GM18909 (cell line): ENCODE measurements around the gene ADGRL3.
"Not testable (repeated sequence)": the region's sequence is repeated elsewhere in the genome, so short reads cannot be mapped to it uniquely, and the experiment has no call there.

Source experiments
- ATAC-seq: cut with Tn5 transposase; IDR thresholded peaks from one replicate; pipeline ENCODE4 v1.9.1; 2021; ENCODE audit warnings: mild to moderate bottlenecking; ENCODE audit not compliant: unreplicated experiment, poor library complexity

The ADGRL3 gene

GRCh38 chr4:61204353-61205060 is 4.4 kb downstream of the ADGRL3 start:
- ATAC-seq: no peak

DNA sequence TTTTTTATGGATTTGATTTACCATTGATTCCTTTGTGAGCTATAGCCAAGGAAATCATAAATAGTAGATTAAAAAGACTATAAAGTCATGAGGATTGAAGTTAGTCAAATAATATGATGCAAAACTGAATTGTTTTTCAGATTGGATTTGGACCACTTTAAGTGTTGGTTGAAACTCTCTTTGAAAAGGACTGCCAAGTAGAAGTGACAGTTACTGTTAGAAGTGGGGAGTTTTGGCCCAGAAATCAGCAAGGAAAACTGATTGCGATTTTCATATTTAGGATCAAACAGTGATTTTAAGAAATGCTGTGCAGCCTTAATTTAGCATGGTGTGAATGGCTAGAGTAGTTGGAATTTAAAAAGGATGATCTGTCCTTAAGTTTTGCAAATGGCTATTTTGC is 4.9 kb downstream of the ADGRL3 start:
- ATAC-seq: no peak

GRCh38 chr4:61207156-61207555 is 7.0 kb downstream of the ADGRL3 start:
- ATAC-seq: not testable (repeated sequence)

DNA sequence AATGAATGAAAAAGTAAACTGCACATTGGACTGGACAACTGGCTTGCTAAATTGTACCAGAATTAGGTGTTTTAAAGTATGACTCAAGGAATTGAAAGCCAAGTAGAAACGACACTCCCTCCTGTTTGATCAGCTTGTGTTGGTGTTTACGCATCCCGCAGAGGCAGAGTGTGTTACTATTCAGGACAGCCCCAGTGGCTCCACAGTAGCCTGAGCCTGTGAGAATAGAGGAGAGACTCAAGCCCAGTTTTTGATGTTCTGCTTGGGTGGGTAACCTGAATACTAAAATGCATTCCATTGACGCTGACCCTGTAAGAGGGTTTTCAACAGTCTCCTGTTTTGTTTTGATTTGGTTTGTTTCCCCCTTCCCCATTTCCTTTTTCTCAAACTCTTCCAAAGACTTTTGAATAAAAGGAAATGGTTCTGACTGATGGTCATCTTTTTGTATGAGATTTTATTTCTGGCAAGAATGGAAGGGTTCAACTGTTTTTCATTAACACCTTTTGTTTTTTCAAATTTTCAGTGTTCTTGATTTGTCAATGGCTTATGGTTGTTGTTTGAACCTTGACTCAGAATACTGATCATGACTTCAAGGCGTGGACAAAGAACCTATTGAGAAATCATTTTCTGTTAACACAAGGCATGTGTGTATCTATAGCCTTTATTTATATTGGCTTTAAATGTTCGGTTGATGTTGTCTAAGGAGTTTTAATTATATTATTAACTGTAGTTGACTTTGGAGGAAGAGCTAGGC is 10.2 kb downstream of the ADGRL3 start:
- ATAC-seq: no peak

DNA sequence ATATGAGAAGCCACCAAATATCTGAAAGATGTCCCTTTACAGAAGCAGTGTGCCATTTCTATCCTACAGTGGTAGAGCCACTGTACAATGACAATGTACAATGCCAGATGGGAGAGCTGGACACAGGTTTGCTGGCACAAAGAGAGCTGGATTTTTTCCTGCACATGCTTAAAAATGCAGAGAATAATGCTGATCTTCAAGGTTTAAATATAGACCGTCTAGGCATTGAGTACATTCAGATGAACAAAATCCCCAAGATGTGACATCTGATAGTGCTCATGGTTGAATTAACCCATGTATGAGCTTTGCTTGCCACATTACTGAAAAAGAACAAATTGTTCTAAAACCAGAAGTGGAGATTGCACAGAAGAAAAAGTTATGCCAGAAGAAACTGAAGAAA is 11.7 kb downstream of the ADGRL3 start:
- no peak for ATAC-seq

DNA sequence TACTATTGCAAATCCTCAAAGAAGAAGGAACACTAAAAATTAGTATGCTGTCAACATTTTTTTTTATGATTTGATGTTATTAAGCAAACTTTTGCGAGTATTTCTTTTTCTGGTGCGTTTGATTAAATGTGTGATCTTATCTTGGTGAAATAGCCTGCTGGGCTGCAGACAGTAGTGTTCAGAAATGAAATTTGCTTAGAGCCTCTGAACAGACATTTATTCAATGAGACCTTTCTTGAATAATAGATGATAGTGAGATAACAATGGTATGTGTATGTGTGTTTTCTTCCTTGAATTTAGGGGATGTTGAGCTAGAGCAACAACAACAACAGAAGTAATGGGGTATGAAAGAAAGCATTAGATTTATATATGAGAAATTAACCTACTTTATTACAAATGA is 12.7 kb downstream of the ADGRL3 start:
- no peak for ATAC-seq

GRCh38 chr4:61214680-61215079 is 14.6 kb downstream of the ADGRL3 start:
- ATAC-seq: no peak

GRCh38 chr4:61217222-61217621 is 17.1 kb downstream of the ADGRL3 start:
- no peak for ATAC-seq

- no peak for ATAC-seq
These were observed 20.4 kb downstream of the ADGRL3 start for GRCh38 chr4:61220556-61220955.

DNA sequence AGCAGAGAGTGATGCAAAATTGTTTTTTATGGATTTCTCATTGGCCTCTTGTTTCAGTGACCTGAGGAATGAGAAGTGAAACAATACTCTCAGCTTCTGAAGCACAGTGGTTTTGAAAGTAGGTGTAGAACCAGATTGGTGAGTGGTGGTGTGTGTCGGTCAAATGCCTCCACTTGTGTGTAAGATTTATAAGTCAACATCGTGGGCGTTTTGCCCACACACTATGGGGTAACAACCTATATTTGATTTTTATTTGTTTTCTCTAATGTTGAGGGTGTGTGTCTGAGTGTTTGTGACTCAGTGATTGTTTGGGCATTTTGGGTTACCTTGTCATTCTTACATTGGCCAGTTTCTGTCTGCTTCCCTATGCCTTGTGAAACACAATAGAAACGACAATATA is 23.3 kb downstream of the ADGRL3 start:
- ATAC-seq: no peak

GRCh38 chr4:61224573-61224972 is 24.4 kb downstream of the ADGRL3 start:
- no peak for ATAC-seq

DNA sequence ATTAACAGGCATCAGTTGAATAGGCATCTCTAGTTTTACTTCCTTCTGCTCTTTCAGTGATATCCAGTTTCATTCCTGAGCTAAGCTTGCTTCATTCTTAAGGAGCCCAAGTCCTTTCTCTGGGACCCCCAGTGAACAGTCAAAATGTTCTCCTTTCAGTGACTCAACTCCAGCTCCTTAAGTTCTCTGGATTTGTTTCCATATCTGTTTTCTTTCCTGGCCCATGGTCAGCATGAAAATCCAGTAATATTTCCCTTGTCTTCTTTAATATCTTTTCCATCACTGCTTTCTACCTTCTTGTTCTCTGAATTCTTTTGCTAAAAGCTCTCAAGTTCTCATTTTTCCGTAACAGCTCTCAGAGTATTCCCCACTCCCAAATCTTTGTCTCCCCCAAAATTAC is 25.5 kb downstream of the ADGRL3 start:
- no peak for ATAC-seq

GRCh38 chr4:61231421-61231820 is 31.3 kb downstream of the ADGRL3 start:
- ATAC-seq: no peak

- ATAC-seq: no peak
These were observed 39.1 kb downstream of the ADGRL3 start for GRCh38 chr4:61239250-61239649.

DNA sequence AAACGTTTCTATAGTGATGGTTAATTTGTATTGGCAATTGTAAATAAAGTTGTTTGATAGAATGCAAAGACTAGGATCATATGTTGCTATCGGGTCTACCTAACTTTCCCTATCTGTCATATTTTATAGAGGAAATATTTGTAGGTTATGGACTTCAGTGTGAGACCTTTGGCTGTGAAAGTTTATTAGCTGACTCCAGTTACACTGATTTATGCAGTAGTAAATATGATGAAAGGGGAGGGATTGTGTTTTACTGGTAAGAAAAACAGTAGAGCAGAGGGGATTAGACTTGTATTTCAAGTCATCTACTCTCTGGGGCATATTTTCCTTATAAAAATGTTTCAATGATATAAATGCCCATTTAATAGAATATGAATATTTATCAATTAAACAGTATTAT is 43.8 kb downstream of the ADGRL3 start:
- no peak for ATAC-seq

DNA sequence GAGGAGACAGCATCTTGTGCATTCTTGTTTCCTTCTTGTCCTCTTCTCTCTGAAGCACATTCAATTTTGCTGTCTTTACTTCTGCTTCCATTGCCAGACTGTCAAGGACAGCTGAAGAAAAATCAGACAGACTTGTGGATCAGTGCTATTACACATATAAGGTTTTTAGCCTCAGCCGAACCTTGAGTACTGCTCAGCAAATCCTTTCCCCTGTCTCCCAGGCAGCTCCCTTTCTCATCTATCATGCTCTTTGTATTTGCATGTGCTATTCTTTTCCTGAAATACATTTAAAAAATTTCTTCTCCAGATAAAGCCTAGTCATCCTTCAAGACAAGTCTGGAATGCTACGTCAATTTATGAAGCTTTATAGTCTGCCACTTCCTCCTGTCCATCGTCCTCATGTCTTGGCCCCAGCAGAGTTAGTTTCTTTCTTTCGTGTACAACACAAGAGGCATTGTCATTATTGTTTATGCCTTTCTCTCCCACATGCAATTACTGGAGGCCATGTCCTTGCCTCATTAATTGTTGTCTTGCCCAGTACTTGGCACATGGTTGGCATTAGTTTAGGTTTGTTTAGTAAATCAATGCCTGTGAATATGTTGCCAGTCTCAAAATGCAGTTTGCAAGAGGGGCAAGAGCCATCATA is 45.1 kb downstream of the ADGRL3 start:
- no peak for ATAC-seq

DNA sequence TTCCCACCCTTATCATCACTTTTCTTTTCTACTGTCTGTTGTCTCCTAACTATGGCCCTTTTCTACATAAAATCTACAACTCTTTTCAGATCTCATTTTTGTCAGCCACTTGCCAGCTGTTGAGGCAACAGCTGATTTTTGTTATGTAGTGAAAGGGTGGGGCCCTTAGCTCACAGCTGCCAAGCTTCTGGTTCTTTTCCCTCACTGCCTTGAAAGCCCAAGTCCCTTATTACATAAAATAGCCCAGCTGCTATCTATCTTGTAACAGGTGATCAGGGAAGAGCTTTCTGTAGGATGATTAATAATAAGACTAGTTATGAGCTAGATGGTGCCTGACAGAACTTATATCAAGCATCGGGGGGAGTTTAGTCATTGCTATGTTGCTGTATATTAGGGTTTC is 45.9 kb downstream of the ADGRL3 start:
- no peak for ATAC-seq

DNA sequence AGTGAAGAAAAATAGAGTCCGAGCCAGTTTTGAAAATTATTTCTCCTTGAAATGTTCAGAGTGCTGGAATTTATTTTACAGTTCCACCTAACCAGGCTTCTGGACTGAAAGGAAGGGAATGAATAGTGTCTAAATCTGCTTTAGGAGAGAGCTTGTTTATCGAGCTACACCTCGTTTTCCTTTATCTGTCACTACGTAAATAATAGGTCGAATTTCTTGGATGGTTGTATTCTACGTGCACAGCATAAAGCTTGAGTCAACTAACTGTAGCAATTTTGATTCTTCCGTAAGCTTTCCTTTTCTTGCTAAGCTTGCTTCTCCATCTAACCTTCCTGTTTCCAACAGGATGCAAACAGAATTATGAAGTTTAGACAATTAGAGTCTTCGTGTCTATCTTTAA is 48.6 kb downstream of the ADGRL3 start:
- ATAC-seq: no peak

- ATAC-seq: no peak
These were observed 51.0 kb downstream of the ADGRL3 start for GRCh38 chr4:61251129-61251528.

GRCh38 chr4:61254406-61254805 is 54.3 kb downstream of the ADGRL3 start:
- no peak for ATAC-seq

DNA sequence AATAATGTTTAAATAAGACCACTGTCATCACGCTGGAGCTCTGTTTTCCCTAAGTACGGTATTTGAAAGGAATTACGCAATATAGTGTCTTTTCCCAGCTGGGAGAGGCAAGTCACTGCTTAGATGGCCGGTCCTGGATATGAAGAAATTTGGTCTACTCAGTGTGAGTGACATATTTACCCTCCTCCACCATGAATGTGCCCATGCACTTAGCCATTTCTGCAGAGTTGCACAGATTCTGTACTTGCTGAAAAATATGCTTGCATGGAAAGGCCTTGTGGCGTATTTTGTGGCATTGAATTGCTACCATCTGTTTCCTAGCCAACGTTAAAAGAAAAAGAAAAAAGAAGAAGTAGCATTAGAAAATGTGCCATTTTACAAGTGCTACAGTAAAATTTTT is 73.1 kb downstream of the ADGRL3 start:
- no peak for ATAC-seq

DNA sequence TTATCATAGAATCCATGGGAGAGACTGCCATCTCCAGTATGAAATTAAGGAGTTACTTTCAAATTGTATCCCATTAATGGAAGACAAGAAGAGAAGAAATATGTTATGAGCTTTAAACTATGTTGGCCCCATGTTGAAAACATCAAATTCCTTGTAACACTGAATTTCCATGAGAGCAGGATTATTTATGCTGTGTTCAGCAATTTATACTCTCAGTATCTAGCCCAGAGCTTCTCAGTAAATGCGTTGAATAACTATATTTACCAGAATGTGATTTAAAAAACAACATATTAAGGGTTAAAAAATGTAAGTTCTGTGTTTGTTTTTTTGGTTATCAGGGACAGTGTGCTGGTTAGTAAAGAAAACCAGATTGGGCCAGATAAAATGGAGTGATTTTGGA is 74.2 kb downstream of the ADGRL3 start:
- ATAC-seq: no peak
